ENCODE data around the gene SBSN. TPM values are rescaled to one million over a fixed set of nuclear protein-coding genes. Genes with fewer than 3 reads are reported as not detected.

Gene SBSN
- total RNA-seq, 1 donor from 2014 or later = not detected

- Histone ChIP-seq H3K4me3 (ENCODE audit: low read length in 3 of 3) (no peak overlapping the region), H3K27me3 (ENCODE audit: control insufficient read depth in 3 of 3, insufficient read depth in 3 of 3, low read length in 3 of 3) (peaks cover 15 to 37% (median 33%) of the 10 kb centered on the region in 3 donors), H3K36me3 (ENCODE audit: control insufficient read depth in 3 of 3, insufficient read depth in 3 of 3, low read length in 3 of 3) (no peaks in the 10 kb centered on the region), H3K9ac (ENCODE audit: low read depth in 1 of 3, low read length in 3 of 3) (no peak overlapping the region), H3K9me3 (ENCODE audit: control insufficient read depth in 3 of 3, low read length in 3 of 3) (no peaks in the 10 kb centered on the region), H3K27ac (ENCODE audit: low read depth, low read length) (no peak overlapping the region), H3K4me1 (ENCODE audit: control insufficient read depth in 3 of 3, insufficient read depth in 3 of 3, low read length in 3 of 3) (no peaks in the 10 kb centered on the region)
Observed at GRCh38 chr19:35521124-35521743, 6.9 kb downstream of the SBSN start.

DNA sequence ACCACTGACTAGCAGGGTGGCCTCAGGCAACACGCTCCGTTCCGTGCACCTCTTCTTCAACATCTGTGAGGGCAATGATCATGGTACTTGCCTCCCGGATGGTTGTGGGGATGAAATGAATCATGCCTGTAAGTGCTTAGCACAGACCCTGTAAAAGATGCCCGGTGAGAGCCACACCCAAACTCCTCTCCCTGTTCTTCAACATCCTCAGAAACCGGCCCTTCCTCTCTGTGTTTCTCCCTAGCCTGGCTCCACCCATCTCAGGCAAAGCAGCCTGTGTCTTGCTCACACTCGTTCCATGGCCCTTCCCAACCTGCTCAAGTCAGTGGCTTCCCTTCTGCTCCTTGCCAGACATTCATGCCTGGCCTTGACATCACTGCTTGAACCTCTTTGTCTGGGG, 8.8 kb downstream of the SBSN start:
- Histone ChIP-seq H3K27ac (ENCODE audit: low read depth, low read length) (no peak overlapping the region), H3K4me3 (ENCODE audit: low read length in 3 of 3) (no peak overlapping the region), H3K4me1 (ENCODE audit: control insufficient read depth in 3 of 3, insufficient read depth in 3 of 3, low read length in 3 of 3) (no peaks in the 10 kb centered on the region), H3K36me3 (ENCODE audit: control insufficient read depth in 3 of 3, insufficient read depth in 3 of 3, low read length in 3 of 3) (no peaks in the 10 kb centered on the region), H3K9ac (ENCODE audit: low read depth in 1 of 3, low read length in 3 of 3) (no peak overlapping the region), H3K27me3 (ENCODE audit: control insufficient read depth in 3 of 3, insufficient read depth in 3 of 3, low read length in 3 of 3) (peaks cover 15 to 32% (median 24%) of the 10 kb centered on the region in 3 donors), H3K9me3 (ENCODE audit: control insufficient read depth in 3 of 3, low read length in 3 of 3) (no peaks in the 10 kb centered on the region)

DNA sequence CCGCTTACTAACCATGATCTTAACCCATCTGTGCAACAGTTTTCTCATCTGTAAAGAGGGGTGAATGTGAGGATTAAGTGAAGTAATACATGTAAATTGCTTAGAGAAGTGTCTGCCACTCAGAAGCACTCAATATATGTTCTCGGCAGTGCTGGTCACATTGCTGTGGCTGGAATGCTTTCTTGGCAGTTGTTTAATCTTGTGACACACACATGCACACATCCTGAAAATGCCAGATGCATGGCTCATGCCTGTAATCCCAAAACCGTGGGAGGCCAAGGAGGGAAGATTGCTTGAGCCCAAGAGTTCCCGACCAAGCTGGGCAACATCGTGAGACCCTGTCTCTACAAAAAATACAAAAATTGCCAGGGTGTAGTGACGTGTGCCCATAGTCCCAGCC, 9.8 kb downstream of the SBSN start:
- H3K9ac ChIP-seq (ENCODE audit: low read depth in 1 of 3, low read length in 3 of 3) = no peak overlapping the region
- H3K9me3 ChIP-seq (ENCODE audit: control insufficient read depth in 3 of 3, low read length in 3 of 3) = no peaks in the 10 kb centered on the region
- H3K27ac ChIP-seq (ENCODE audit: low read depth, low read length) = no peak overlapping the region
- no peaks in the 10 kb centered on the region for H3K36me3 ChIP-seq (ENCODE audit: control insufficient read depth in 3 of 3, insufficient read depth in 3 of 3, low read length in 3 of 3)
- H3K27me3 ChIP-seq (ENCODE audit: control insufficient read depth in 3 of 3, insufficient read depth in 3 of 3, low read length in 3 of 3) = peaks cover 20 to 38% (median 31%) of the 10 kb centered on the region in 3 donors
- no peak overlapping the region for H3K4me3 ChIP-seq (ENCODE audit: low read length in 3 of 3)
- no peaks in the 10 kb centered on the region for H3K4me1 ChIP-seq (ENCODE audit: control insufficient read depth in 3 of 3, insufficient read depth in 3 of 3, low read length in 3 of 3)

- Histone ChIP-seq H3K4me3 (ENCODE audit: low read length in 3 of 3) (no peak overlapping the region), H3K4me1 (ENCODE audit: control insufficient read depth in 3 of 3, insufficient read depth in 3 of 3, low read length in 3 of 3) (no peaks in the 10 kb centered on the region), H3K27me3 (ENCODE audit: control insufficient read depth in 3 of 3, insufficient read depth in 3 of 3, low read length in 3 of 3) (peaks cover 29 to 45% (median 36%) of the 10 kb centered on the region in 3 donors), H3K9me3 (ENCODE audit: control insufficient read depth in 3 of 3, low read length in 3 of 3) (no peaks in the 10 kb centered on the region), H3K9ac (ENCODE audit: low read depth in 1 of 3, low read length in 3 of 3) (no peak overlapping the region), H3K27ac (ENCODE audit: low read depth, low read length) (no peak overlapping the region), H3K36me3 (ENCODE audit: control insufficient read depth in 3 of 3, insufficient read depth in 3 of 3, low read length in 3 of 3) (no peaks in the 10 kb centered on the region)
Observed at GRCh38 chr19:35517342-35517741, 10.8 kb downstream of the SBSN start.

DNA sequence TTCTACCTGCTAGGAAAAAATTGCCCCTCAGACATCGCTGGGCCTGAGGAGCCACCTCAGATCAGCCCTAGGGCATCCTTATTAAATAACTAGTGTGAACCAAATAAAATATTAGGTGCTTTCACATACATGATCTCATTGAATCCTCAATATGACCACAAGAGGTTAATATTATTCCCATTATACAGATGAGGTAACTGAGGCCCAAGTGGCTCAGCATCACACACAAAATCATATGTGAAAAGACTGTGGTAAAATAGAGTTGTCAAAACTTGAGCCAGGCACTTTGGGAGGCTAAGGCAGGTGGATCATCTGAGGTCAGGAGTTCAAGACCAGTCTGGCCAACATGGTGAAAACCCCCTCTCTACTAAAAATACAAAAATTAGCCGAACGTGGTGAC, 11.8 kb downstream of the SBSN start:
- Histone ChIP-seq H3K36me3 (ENCODE audit: control insufficient read depth in 3 of 3, insufficient read depth in 3 of 3, low read length in 3 of 3) (no peaks in the 10 kb centered on the region), H3K9me3 (ENCODE audit: control insufficient read depth in 3 of 3, low read length in 3 of 3) (no peaks in the 10 kb centered on the region), H3K4me1 (ENCODE audit: control insufficient read depth in 3 of 3, insufficient read depth in 3 of 3, low read length in 3 of 3) (no peaks in the 10 kb centered on the region), H3K27me3 (ENCODE audit: control insufficient read depth in 3 of 3, insufficient read depth in 3 of 3, low read length in 3 of 3) (peaks cover 37 to 53% (median 44%) of the 10 kb centered on the region in 3 donors), H3K4me3 (ENCODE audit: low read length in 3 of 3) (no peak overlapping the region), H3K9ac (ENCODE audit: low read depth in 1 of 3, low read length in 3 of 3) (no peak overlapping the region), H3K27ac (ENCODE audit: low read depth, low read length) (no peak overlapping the region)

- Histone ChIP-seq H3K9ac (ENCODE audit: low read depth in 1 of 3, low read length in 3 of 3) (no peak overlapping the region), H3K4me3 (ENCODE audit: low read length in 3 of 3) (no peak overlapping the region), H3K36me3 (ENCODE audit: control insufficient read depth in 3 of 3, insufficient read depth in 3 of 3, low read length in 3 of 3) (no peaks in the 10 kb centered on the region), H3K9me3 (ENCODE audit: control insufficient read depth in 3 of 3, low read length in 3 of 3) (no peaks in the 10 kb centered on the region), H3K27me3 (ENCODE audit: control insufficient read depth in 3 of 3, insufficient read depth in 3 of 3, low read length in 3 of 3) (peaks cover 54 to 68% (median 56%) of the 10 kb centered on the region in 3 donors), H3K4me1 (ENCODE audit: control insufficient read depth in 3 of 3, insufficient read depth in 3 of 3, low read length in 3 of 3) (peaks cover 5 to 9% (median 5%) of the 10 kb centered on the region in 3 donors), H3K27ac (ENCODE audit: low read depth, low read length) (no peak overlapping the region)
Observed at GRCh38 chr19:35514282-35514809, 13.8 kb downstream of the SBSN start.

DNA sequence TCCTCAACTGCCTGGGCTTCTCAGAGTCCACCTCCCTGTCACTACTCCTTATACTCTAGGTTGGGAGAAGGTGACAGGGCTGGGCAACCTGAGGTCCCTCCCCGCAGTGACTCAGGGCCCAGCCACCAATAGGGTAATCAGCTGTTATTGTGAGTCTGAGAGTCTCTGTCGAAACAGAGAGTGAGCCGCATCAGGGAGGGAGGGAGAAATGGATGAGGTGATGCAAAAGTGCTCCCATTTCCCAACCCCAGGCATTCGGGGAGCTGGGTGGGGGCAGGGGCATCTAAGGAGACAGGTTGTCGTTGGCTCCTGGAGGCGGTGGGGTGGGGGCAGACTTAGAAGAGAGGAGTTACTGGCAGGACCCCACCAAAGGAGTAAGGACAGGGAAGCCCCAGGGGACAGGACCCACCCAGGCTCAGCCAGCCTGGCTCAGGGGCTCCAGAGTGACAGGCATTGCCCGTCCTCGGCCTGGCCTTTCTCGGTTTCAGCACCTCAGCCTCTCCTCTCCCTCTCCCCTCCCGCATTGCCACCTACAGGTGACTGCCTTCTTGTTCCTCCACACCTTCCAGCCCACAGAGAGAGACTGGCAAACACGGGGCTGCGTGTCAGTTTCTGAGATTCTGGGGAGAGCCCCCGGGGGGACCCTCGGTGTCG, 14.4 kb downstream of the SBSN start, which contains the start of gene DMKN:
Gene DMKN, minus strand, starts transcription at position 22 of the 654 bp plus-strand sequence. CDS start 174 bp downstream, outside the sequence.
- Histone ChIP-seq H3K4me3 (ENCODE audit: low read length in 3 of 3) (no peak within 1 kb of the TSS), H3K36me3 (ENCODE audit: control insufficient read depth in 3 of 3, insufficient read depth in 3 of 3, low read length in 3 of 3) (no peaks in the 10 kb centered on the region), H3K4me1 (ENCODE audit: control insufficient read depth in 3 of 3, insufficient read depth in 3 of 3, low read length in 3 of 3) (peaks cover 5 to 9% (median 5%) of the 10 kb centered on the region in 3 donors), H3K27me3 (ENCODE audit: control insufficient read depth in 3 of 3, insufficient read depth in 3 of 3, low read length in 3 of 3) (peaks cover 57 to 68% (median 59%) of the 10 kb centered on the region in 3 donors), H3K27ac (ENCODE audit: low read depth, low read length) (no peak within 1 kb of the TSS), H3K9me3 (ENCODE audit: control insufficient read depth in 3 of 3, low read length in 3 of 3) (no peaks in the 10 kb centered on the region), H3K9ac (ENCODE audit: low read depth in 1 of 3, low read length in 3 of 3) (no peak within 1 kb of the TSS)

DNA sequence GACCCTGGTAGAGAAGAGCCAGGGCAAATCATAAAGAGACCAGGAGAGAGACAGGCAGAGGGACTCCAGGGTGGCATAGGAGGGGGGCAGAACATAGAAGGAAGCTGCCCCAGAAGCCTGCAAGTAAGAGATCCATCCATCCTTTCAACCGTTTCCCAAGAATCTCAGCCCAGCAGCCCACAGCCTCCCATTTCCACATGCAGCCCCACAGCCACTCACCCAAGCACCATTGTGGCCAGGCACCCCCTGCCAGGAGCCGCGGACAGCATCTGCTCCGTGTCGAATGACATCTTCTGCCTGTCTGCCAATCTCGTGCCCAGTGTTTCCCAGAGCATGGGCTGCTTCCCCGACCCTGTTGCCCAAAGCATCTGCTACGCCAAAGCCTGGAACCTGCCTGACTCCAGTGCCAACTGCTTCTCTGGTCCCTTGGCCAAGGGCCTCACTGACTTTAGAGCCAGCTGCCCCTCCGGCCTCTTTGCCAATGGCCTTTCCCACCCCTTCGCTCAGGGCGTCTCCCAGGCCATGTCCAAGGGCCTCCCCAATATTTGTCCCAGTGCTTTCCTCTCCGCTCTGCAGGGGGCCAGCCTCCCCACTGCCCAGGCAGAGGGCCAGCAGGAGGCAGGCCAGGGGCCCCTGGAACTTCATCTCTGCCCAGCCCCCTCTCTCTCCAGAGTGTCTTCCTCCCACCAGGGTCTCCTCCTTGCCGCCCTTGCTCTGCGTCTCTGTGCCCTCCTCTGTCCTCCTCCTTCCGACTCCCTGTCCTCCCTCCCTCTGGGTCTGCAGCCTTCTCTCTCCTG, 15.1 kb downstream of the SBSN start:
- H3K27ac ChIP-seq (ENCODE audit: low read depth, low read length) = no peak overlapping the region
- no peaks in the 10 kb centered on the region for H3K36me3 ChIP-seq (ENCODE audit: control insufficient read depth in 3 of 3, insufficient read depth in 3 of 3, low read length in 3 of 3)
- no peaks in the 10 kb centered on the region for H3K9me3 ChIP-seq (ENCODE audit: control insufficient read depth in 3 of 3, low read length in 3 of 3)
- peaks cover 5 to 9% (median 5%) of the 10 kb centered on the region in 3 donors for H3K4me1 ChIP-seq (ENCODE audit: control insufficient read depth in 3 of 3, insufficient read depth in 3 of 3, low read length in 3 of 3)
- H3K4me3 ChIP-seq (ENCODE audit: low read length in 3 of 3) = no peak overlapping the region
- H3K9ac ChIP-seq (ENCODE audit: low read depth in 1 of 3, low read length in 3 of 3) = no peak overlapping the region
- H3K27me3 ChIP-seq (ENCODE audit: control insufficient read depth in 3 of 3, insufficient read depth in 3 of 3, low read length in 3 of 3) = peaks cover 60 to 69% (median 61%) of the 10 kb centered on the region in 3 donors

GRCh38 chr19:35511337-35511736, 16.8 kb downstream of the SBSN start:
- Histone ChIP-seq H3K36me3 (ENCODE audit: control insufficient read depth in 3 of 3, insufficient read depth in 3 of 3, low read length in 3 of 3) (no peaks in the 10 kb centered on the region), H3K27me3 (ENCODE audit: control insufficient read depth in 3 of 3, insufficient read depth in 3 of 3, low read length in 3 of 3) (peaks cover 69 to 76% (median 71%) of the 10 kb centered on the region in 3 donors), H3K4me3 (ENCODE audit: low read length in 3 of 3) (no peak overlapping the region), H3K9ac (ENCODE audit: low read depth in 1 of 3, low read length in 3 of 3) (no peak overlapping the region), H3K4me1 (ENCODE audit: control insufficient read depth in 3 of 3, insufficient read depth in 3 of 3, low read length in 3 of 3) (peaks cover 5 to 9% (median 5%) of the 10 kb centered on the region in 3 donors), H3K27ac (ENCODE audit: low read depth, low read length) (no peak overlapping the region), H3K9me3 (ENCODE audit: control insufficient read depth in 3 of 3, low read length in 3 of 3) (no peaks in the 10 kb centered on the region)

Data from skeletal muscle tissue (tissue), 4 donors.